ENCODE results near the gene TEPSIN. TPM values are rescaled to one million over a fixed set of nuclear protein-coding genes. Genes with fewer than 3 reads are reported as not detected.

Gene TEPSIN
- polyA plus RNA-seq, 1 donor from 2014 or later = 50.0 TPM

DNA sequence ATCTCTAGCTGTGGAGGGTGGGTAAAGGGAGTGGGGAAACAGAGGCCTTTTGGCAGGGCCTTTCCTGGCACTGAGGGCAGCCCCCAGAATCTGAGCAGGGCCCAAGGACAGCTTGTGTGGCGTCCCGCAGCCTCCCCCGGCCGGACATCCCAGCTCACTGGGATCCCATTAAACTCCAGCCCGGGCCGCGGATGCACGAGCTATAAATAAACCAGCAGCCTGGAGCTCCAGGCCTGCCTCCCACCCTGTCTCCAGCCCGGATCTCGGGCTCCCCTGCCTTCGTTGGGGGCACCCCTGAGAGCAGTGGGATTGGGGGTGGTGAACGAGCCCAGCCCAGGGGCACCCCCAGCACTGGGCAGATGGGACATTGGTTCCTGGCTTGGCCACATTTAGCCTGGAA lies 59.0 kb downstream of the TEPSIN start:
- no peaks in the 10 kb centered on the region for H3K27me3 ChIP-seq (ENCODE audit: insufficient read depth, low read depth, low read length)
- H3K9ac ChIP-seq (ENCODE audit: low read length) = no peak overlapping the region
- H3K36me3 ChIP-seq (ENCODE audit: insufficient read depth, low read length) = no peaks in the 10 kb centered on the region
- H3K4me3 ChIP-seq (ENCODE audit: low read length) = no peak overlapping the region
- TF ChIP-seq RAD21 (conservative IDR thresholded peaks at IDR 0.05) (no peak), EP300 (conservative IDR thresholded peaks at IDR 0.05; ENCODE audit: poor library complexity, severe bottlenecking) (no peak), SMC3 (conservative IDR thresholded peaks at IDR 0.05; ENCODE audit: poor library complexity) (no peak), POLR2AphosphoS5 (IDR thresholded peaks at IDR 0.05) (no peak), MXI1 (conservative IDR thresholded peaks at IDR 0.05; ENCODE audit: poor library complexity, severe bottlenecking) (no peak), CTCF (IDR thresholded peaks at IDR 0.05; ENCODE audit: poor library complexity, severe bottlenecking) (no peak), EZH2 (IDR thresholded peaks at IDR 0.05; ENCODE audit: borderline replicate concordance, insufficient read depth, low read length, poor library complexity, severe bottlenecking) (no peak), TAF1 (IDR thresholded peaks at IDR 0.05; ENCODE audit: low read depth) (no peak)
- TF ChIP-seq, protein P1, sequence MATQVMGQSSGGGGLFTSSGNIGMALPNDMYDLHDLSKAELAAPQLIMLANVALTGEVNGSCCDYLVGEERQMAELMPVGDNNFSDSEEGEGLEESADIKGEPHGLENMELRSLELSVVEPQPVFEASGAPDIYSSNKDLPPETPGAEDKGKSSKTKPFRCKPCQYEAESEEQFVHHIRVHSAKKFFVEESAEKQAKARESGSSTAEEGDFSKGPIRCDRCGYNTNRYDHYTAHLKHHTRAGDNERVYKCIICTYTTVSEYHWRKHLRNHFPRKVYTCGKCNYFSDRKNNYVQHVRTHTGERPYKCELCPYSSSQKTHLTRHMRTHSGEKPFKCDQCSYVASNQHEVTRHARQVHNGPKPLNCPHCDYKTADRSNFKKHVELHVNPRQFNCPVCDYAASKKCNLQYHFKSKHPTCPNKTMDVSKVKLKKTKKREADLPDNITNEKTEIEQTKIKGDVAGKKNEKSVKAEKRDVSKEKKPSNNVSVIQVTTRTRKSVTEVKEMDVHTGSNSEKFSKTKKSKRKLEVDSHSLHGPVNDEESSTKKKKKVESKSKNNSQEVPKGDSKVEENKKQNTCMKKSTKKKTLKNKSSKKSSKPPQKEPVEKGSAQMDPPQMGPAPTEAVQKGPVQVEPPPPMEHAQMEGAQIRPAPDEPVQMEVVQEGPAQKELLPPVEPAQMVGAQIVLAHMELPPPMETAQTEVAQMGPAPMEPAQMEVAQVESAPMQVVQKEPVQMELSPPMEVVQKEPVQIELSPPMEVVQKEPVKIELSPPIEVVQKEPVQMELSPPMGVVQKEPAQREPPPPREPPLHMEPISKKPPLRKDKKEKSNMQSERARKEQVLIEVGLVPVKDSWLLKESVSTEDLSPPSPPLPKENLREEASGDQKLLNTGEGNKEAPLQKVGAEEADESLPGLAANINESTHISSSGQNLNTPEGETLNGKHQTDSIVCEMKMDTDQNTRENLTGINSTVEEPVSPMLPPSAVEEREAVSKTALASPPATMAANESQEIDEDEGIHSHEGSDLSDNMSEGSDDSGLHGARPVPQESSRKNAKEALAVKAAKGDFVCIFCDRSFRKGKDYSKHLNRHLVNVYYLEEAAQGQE (IDR thresholded peaks at IDR 0.05; ENCODE audit: borderline replicate concordance) = no peak
- no peaks in the 10 kb centered on the region for H3F3A ChIP-seq (ENCODE audit: insufficient read depth, low read length, poor library complexity, severe bottlenecking)
- no peak overlapping the region for H3K27ac ChIP-seq (ENCODE audit: low read length)
- peaks cover 6% of the 10 kb centered on the region for H3K9me3 ChIP-seq (ENCODE audit: low read length)
- no peak overlapping the region for H3K4me2 ChIP-seq (ENCODE audit: low read length)
- no peaks in the 10 kb centered on the region for H3K79me2 ChIP-seq (replicated peaks; ENCODE audit: insufficient read depth, low read length)
- no peaks in the 10 kb centered on the region for H4K20me1 ChIP-seq (ENCODE audit: insufficient read depth)
- H3K9me2 ChIP-seq (ENCODE audit: insufficient read depth, low read length) = no peaks in the 10 kb centered on the region
- H2AFZ ChIP-seq (ENCODE audit: low read depth, low read length) = no peak overlapping the region

DNA sequence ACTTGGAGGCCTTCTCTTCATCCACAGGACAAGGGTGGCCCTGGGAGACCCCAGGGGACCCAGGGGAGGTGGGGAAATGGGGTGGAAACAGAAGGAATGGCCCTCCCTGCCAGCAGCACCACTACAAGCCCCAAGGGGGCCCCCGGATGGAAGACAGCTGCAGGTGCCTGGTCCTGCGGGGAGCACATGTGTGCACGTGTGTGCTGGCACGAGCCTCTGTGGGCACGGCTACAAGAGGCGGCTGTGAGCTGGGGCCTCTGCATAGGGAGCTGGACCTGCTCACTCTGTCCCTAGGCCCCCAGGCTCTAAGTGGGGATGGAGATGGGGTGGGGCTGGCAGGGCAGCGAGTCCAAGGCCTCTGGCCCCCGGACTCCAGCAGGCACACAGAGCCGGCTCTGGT lies 59.6 kb downstream of the TEPSIN start:
- TF ChIP-seq, protein P1 (IDR thresholded peaks at IDR 0.05; ENCODE audit: borderline replicate concordance) = no peak
- TF ChIP-seq SMC3 (conservative IDR thresholded peaks at IDR 0.05; ENCODE audit: poor library complexity) (no peak), EP300 (conservative IDR thresholded peaks at IDR 0.05; ENCODE audit: poor library complexity, severe bottlenecking) (no peak), EZH2 (IDR thresholded peaks at IDR 0.05; ENCODE audit: borderline replicate concordance, insufficient read depth, low read length, poor library complexity, severe bottlenecking) (no peak), CTCF (IDR thresholded peaks at IDR 0.05; ENCODE audit: poor library complexity, severe bottlenecking) (no peak)
- H3K4me2 ChIP-seq (ENCODE audit: low read length) = no peak overlapping the region
- H2AFZ ChIP-seq (ENCODE audit: low read depth, low read length) = no peak overlapping the region
- no peak overlapping the region for H3K9ac ChIP-seq (ENCODE audit: low read length)
- H3K79me2 ChIP-seq (replicated peaks; ENCODE audit: insufficient read depth, low read length) = no peaks in the 10 kb centered on the region
- H3K9me2 ChIP-seq (ENCODE audit: insufficient read depth, low read length) = no peaks in the 10 kb centered on the region
- no peak overlapping the region for H3K4me3 ChIP-seq (ENCODE audit: low read length)
- peaks cover 6% of the 10 kb centered on the region for H3K9me3 ChIP-seq (ENCODE audit: low read length)
- no peaks in the 10 kb centered on the region for H4K20me1 ChIP-seq (ENCODE audit: insufficient read depth)
- H3K27me3 ChIP-seq (ENCODE audit: insufficient read depth, low read depth, low read length) = no peaks in the 10 kb centered on the region
- no peak overlapping the region for H3K27ac ChIP-seq (ENCODE audit: low read length)
- no peaks in the 10 kb centered on the region for H3K36me3 ChIP-seq (ENCODE audit: insufficient read depth, low read length)
- no peaks in the 10 kb centered on the region for H3F3A ChIP-seq (ENCODE audit: insufficient read depth, low read length, poor library complexity, severe bottlenecking)
